Activated CD8-positive, alpha-beta memory T cell treated with anti-CD3 and anti-CD28 coated beads for 4 hours (primary cell): ENCODE results near the gene DYDC2.
A peak's percentile ranks its signal among the peaks of the same experiment; 100 is the strongest.

Experiments used
- DNase-seq, 2 donors: peaks; one replicate each; pipeline ENCODE4 v3.0.0-alpha.2; 2020; ENCODE audit warnings: low read depth in 2 of 2

Gene DYDC2

DNA sequence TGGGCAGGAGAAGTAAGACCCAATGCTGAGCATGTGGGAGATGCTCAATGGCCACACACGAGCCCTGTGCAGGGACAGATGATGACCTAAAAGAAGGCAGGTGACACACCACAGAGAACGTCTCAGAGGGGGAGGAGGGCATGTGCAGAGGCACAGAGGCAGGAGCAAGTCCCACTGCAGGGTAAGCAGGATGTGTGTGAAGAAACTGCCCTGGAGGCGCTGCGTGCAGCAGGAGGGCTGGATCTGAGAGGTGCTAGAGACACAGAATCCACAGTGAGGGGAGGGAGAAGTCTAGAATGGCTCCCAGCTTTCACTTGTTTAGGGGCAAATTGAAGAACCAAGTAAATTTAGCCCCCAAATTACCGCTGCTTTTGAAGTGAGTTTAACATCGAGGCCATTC is 14.9 kb downstream of the DYDC2 start:
- no peak for DNase-seq

DNA sequence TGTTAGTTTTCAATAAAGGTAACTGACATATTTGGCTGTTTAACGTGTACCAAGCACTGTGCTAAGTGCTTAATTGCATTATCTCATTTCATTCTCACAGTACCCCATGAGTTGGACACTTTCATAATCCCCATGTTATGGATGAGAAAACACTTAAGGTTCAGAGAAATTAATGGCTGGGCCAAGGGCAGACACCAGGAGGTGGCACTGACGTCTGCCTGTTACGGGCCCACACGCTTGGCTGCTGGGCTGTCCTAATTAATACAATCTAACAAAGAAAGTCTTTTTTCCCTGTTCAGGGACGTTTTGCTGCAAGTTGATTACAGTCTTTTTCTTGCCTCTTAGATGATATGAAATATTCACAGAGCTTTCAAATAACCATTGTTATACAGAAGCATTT is 16.1 kb downstream of the DYDC2 start:
- DNase-seq, result no peak

DNA sequence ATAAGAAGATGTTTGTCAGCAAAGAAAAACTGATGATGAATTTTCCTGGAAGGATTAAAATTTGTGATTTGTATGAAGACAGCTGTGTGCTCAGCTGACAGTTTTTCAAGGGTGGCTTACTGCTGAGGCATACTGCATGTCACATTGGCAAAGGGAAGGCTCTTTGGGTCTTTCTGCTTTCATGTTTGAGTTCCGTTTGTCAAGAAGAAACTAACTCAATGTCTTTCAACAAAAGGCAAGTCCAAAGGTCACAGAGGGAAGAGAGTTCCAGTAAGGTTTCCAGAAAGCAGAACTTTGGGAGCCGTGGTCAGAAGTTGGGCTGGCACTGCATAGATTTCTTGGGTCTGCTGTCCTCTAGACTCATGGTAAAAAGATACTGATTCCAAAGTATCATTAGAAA is 16.9 kb downstream of the DYDC2 start:
- no peak for DNase-seq

DNA sequence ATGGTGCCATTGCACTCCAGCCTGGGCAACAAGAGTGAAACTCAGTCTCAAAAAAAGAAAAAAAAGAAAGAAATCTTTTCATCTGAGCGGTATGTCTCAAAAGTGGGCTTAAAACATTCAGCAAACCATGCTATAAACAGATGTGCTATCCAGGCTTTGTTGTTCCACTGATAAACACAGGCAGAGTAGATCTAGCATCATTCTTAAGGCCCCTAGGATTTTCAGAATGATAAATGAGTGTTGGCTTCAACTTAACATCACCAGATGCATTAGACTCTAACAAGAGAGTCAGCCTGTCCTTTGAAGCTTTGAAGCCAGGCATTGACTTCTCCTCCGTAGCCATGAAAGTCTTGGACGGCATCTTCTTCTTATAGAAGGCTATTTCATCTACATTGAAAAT is 23.1 kb downstream of the DYDC2 start:
- no peak for DNase-seq

DNA sequence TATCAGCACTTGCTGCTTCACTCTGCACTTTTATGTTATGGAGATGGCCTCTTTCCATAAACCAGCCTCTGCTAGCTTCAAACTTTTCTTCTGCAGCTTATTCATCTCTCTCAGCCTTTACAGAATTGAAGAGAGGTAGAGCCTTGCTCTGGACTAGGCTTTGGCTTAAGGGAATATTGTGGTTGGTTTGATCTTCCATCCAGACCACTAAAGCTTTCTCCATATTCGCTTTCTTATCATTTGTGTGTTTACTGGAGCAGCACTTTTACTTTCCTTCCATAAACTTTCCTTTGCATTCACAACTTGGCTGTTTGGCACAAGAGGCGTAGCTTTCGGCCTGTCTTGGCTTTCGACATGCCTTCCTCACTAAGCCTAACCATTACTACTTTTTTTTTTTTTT is 23.6 kb downstream of the DYDC2 start:
- DNase-seq, result no peak

DNA sequence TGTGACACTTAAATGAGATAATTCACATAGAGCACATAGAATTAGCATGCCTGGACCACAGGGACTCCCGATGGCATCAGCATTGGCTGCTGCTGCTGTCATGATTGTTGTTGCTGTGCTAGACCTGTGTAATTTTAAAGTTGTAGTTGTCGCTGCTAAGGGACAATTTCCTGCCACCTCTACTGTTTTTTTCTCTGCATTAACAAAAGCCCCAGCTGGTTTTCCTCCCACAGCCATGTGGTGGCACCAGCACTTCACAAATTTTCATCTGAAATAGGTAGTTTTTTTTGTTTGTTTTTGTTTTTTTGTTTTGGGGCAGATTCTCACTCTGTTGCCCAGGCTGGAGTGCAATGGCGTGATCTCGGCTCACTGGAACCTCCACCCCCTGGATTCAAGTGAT is 26.4 kb downstream of the DYDC2 start:
- DNase-seq, result peak in 1 of 2 donors; percentile 22

GRCh38 chr10:80390740-80391139 is 34.2 kb downstream of the DYDC2 start:
- DNase-seq, result no peak

- DNase-seq, result no peak
These were observed 35.7 kb downstream of the DYDC2 start for GRCh38 chr10:80392250-80392649.

DNA sequence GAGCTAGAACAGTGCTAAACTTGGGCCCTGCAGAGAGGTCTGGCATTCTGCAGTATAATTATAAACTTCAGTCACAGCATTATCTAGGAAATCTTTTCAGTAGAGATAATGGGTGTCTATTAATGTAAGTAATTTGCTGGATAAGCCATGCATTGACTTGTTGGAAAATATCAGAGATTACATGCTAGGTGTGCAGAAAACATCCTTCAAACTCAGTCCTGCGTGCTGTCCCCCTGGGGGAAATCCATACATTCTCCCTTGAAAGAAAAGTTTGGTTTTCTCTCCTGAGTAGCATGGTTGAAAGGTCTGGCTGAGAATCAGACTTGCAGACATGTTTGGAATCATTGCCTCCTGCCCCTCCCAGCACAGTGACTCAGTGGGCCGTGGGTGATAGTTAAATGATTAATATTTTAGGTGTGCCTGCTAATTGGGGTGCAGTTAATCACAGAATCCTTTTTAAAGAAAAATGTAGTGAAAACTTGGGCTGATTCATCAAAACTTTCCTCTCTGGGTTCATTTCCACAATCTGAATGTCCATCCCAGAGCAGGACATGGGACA is 37.9 kb downstream of the DYDC2 start:
- no peak for DNase-seq

DNA sequence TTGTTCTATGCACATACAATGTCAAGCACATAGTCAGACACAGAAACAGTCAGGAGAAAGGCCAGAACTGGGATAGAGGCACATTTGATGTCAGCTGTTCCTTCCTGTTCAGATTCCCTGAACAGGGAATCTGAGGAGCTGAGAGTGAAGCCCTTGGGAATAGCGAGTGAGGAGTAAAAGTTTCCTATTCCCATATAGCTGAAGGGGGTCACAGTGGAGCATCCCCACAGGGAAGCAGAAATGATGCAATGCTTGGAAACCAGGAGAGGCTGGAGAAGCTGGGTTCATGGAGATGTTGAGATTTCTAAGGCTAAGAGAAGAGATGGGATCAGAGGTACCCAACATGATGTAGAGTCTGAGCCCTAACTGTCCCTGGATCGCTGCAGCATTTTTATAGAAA is 40.4 kb downstream of the DYDC2 start:
- DNase-seq, result no peak

DNA sequence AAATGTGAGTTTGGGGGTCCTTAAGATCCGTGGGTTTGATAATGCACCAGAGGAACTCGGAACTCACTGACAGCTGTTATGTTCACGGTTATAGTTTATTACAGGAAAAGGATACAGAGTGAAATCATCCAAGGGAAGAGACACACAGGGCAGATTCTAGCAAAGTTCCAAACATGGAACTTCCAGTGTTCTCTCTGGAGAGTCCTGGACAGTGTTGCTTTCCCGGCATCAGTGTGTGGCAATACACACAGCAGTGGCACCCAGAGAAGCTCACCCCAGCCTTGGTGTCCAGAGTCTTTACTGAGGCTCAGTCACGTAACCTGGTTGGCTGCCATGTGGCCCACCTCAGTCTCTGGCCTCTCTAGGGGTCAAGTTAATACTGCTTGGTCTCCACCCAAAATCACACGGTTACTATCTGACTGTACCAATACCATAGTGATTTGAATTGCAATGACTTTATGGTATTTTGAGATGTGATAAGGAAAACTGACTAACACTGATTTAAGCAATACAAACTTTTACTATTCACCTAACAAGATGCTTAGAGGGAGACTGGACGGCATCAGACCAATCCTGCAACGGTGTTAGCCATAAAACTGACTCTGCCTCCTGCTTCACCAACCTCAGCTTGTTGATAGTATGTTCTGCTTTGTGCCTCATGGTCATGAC is 43.7 kb downstream of the DYDC2 start:
- no peak for DNase-seq

- DNase-seq, result no peak
These were observed 48.5 kb downstream of the DYDC2 start for GRCh38 chr10:80405035-80405434.

- DNase-seq, result no peak
These were observed 49.0 kb downstream of the DYDC2 start for GRCh38 chr10:80405626-80406025.

GRCh38 chr10:80406204-80406603 is 49.6 kb downstream of the DYDC2 start:
- no peak for DNase-seq

- DNase-seq, result peak; percentile 27 to 56
These were observed 51.2 kb downstream of the DYDC2 start for GRCh38 chr10:80407812-80408241.

DNA sequence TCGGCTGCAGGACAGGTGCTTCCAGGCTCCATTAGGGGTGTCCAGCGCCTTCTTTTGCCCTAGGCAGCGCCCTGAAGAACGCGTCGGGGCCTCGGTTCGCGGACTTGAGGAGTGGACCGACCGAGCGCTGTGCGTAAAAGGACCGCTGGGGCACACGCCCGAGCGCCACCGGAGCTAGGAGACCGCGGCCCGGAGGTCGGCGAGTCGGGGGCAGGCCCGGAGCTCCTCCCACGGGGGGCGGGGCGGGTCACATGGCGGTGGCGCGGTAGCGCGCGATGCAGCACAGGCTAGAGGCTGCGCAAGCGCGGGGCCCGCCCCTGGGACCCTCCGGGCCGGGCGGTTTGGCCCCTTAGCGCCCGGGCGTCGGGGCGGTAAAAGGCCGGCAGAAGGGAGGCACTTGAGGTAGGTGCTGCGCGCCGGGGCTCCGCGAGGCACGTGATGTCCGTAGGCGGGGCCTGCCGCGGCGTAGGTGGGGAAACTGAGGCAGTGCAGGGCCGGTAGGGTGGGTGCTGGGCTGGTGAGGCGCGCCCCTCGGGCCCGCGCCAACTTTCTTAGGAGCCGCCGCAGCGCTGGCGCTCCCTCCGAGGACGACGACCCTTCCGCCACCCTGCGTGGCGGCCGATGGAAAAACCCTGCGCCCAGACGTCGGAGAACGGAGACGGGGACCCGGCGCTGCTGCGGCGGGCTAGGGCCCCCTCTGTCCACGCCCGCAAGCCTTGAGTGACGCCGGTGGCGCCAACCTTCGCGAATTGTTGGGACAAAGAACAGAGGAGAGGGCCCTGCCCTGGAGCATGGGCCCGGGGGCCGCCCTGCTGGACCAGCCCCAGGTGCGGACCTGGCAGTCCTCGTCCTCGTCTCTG is 51.9 kb downstream of the DYDC2 start, which contains the start of gene PRXL2A:
Gene PRXL2A (plus strand): TSS at position 310 of the 860 bp plus-strand sequence. CDS start 11,917 bp downstream, outside the sequence.
- DNase-seq, result peak; percentile 46 to 63

DNA sequence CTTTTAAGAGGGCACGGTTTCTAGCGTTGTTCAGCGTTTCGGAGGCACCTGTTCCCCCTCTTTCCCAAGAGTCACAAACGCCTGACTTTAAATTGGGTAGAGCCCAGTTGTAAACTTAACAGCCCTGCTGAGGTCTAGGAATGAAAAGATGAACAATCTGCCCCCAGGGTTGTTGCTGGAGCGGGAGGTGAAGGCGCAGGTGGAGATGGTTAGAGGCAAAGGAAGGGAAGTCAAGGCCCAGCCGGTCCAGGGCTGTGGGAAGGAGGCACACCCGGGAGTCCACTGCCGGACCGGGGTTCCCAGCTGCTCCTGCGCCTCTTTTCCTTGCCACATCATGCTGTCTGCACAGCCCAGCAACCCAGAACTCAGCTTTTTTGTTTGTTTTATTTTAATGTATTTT is 52.5 kb downstream of the DYDC2 start:
- no peak for DNase-seq

DNA sequence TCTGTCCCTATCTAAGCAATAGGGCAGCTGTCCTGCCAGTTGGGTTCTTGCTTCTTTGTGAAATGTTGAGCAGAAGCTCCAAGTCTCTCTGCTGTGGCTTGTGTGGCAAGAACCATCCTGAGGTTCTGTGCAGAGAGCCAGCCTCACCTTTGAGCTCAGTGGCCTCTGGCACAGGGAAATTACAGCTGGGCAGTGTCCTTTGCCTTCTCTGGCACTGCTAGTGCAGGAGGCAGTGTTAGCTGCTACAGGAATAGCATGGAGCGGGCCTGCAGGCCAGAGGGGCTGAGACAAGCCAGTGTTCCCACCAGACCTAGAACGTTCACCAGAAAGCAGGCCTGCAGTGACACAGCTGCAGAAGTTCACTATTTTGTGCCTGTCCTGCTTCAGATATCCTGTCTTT is 53.5 kb downstream of the DYDC2 start:
- DNase-seq, result no peak

- DNase-seq, result no peak
These were observed 54.1 kb downstream of the DYDC2 start for GRCh38 chr10:80410578-80411145.

DNA sequence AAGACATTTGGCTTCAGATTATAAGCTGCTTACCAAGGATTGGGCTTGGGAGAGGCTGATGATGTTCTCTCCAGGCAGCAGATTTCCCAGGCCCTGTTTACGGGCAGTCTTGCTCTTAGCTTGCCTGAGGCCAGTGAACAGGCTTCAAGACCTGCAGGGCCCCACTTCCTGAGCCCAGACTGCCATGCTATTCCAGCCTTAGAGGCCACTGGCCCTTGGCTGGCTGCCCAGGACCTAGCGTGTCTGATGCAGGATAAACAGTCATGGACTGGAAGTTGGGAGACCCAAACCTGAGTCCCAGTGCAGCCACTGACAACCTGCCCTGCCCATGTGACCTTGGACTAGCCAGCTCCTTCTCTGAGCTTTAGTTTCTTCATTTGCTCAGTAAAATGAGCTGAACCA is 54.7 kb downstream of the DYDC2 start:
- no peak for DNase-seq

- no peak for DNase-seq
These were observed 55.2 kb downstream of the DYDC2 start for GRCh38 chr10:80411681-80412220.

DNA sequence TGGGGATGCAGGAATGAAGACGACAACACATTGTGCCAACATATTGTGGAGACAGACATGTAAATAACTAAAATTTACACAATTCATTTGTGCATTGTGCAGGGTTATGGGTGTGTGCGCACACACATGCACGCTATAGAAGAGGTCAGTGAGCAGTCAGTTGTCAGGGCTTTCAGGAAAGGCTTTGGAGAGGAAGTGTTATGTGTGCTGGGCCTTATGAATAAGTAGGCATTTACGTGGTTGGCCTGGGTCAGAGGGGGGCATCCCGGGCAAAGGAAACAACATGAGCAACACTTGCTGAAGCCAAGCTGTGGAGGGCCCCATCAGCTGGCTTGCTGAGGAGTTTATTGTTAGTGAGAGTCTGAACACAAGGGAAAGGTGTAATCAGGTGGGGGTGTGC is 55.9 kb downstream of the DYDC2 start:
- DNase-seq, result no peak
